K562 (cell line): ENCODE measurements around the gene MICALL2. TPM values are rescaled to one million over a fixed set of nuclear protein-coding genes. Genes with fewer than 3 reads are reported as not detected.
A peak's percentile ranks its signal among the peaks of the same experiment; 100 is the strongest.

Experiments
- BCOR ChIP-seq: fragments of 450-650 bp; IDR thresholded peaks from 2 replicates; pipeline ENCODE4 v1.6.1; 2016
- CCAR2 ChIP-seq: fragments of 200-400 bp; formaldehyde crosslinking; IDR thresholded peaks from 2 replicates; pipeline ENCODE4 v1.6.1; 2017; ENCODE audit warnings: mild to moderate bottlenecking, low read depth, low read length
- CHD2 ChIP-seq: IDR thresholded peaks from 2 replicates; pipeline ENCODE4 v1.6.1; 2011; ENCODE audit warnings: low read depth, low read length
- CLOCK ChIP-seq: fragments of 250-450 bp; sonication (Bioruptor Pico); IDR thresholded peaks from 2 replicates; pipeline ENCODE4 v1.4.0; 2020; ENCODE audit warnings: mild to moderate bottlenecking, moderate library complexity, borderline replicate concordance
- DIDO1 ChIP-seq: fragments of 450-650 bp; IDR thresholded peaks from 2 replicates; pipeline ENCODE4 v1.6.1; 2016; ENCODE audit warnings: low read depth, missing biosample characterization, missing genetic modification characterization
- FOXP4 ChIP-seq: sonication (generic); formaldehyde crosslinking; IDR thresholded peaks from 2 replicates; pipeline ENCODE4 v1.8.0; 2022; ENCODE audit warnings: mild to moderate bottlenecking, missing genetic modification reagents, borderline replicate concordance
- KHSRP ChIP-seq: fragments of 450-650 bp; IDR thresholded peaks from 2 replicates; pipeline ENCODE4 v1.6.1; 2017
- KLF1 ChIP-seq: fragments of 450-650 bp; IDR thresholded peaks from 2 replicates; pipeline ENCODE4 v1.6.1; 2016; ENCODE audit warnings: missing genetic modification characterization, missing compliant biosample characterization
- MYBL2 ChIP-seq, 2 experiments: fragments of 450-650 bp in 1 of 2; sonication (generic) in 1 of 2; formaldehyde crosslinking in 1 of 2; IDR thresholded peaks; 2 replicates each; pipeline versions ENCODE4 v1.6.1 to v1.8.1; 2017 to 2022; ENCODE audit warnings: borderline replicate concordance in 1 of 2, inconsistent platforms in 1 of 2, low read depth in 1 of 2, mild to moderate bottlenecking in 1 of 2, missing genetic modification reagents in 1 of 2, moderate library complexity in 1 of 2
- NFYB ChIP-seq: IDR thresholded peaks from 2 replicates; pipeline ENCODE4 v1.6.1; 2011; ENCODE audit warnings: mild to moderate bottlenecking, moderate library complexity; ENCODE audit not compliant: insufficient read length; ENCODE audit errors: extremely low read depth
- RFX5 ChIP-seq: IDR thresholded peaks from 2 replicates; pipeline ENCODE4 v1.6.1; 2011; ENCODE audit warnings: low read depth, mild to moderate bottlenecking, improper control_type of control experiment, low read length
- TRIM24 ChIP-seq, 2 experiments: fragments of 450-650 bp; IDR thresholded peaks; 2 replicates each; pipeline ENCODE4 v1.6.1; 2016
- ZBTB7A ChIP-seq: IDR thresholded peaks from 2 replicates; pipeline ENCODE4 v1.6.1; 2011; ENCODE audit warnings: low read depth, mild to moderate bottlenecking, low read length, moderate library complexity, borderline replicate concordance; ENCODE audit not compliant: control insufficient read depth
- polyA plus RNA-seq, 8 experiments: library from polyadenylated mRNA; depleted of rRNA in 4 of 8; stranded (reverse) in 5 of 8; unstranded in 3 of 8; fragments of >200 nt; fragmentation: Nextera tagmentation in 2 of 8; fragmentation: Illumina TruSeq in 1 of 8; extraction: Ambion mirVana in 2 of 8; extraction: Trizol in 1 of 8; gene quantifications; 2 replicates each; pipeline versions ENCODE4 v1.2.1 to v1.2.3, GENCODE V29; 2011 to 2014; ENCODE audit warnings: inconsistent platforms in 1 of 8, missing spikeins in 1 of 8
- total RNA-seq, 7 experiments: library from RNA; depleted of rRNA in 6 of 7; stranded (reverse); fragments of >200 nt in 6 of 7; fragmentation: Illumina TruSeq in 2 of 7; extraction: Trizol in 2 of 7; gene quantifications; 2 replicates each; pipeline versions ENCODE4 v1.2.1 to v1.2.3, GENCODE V29; 2011 to 2021; ENCODE audit warnings: low replicate concordance in 1 of 7
- TF ChIP-seq, protein P1 (sequence below): fragments of 450-650 bp; IDR thresholded peaks from 2 replicates; pipeline ENCODE4 v1.6.1; 2018; ENCODE audit warnings: mild to moderate bottlenecking, low read depth; ENCODE audit not compliant: partially characterized antibody
- TF ChIP-seq, protein P2 (sequence below): fragments of 200-800 bp; sonication (Bioruptor generic); IDR thresholded peaks from 2 replicates; pipeline ENCODE4 v1.6.1; 2017; ENCODE audit warnings: missing genetic modification characterization, missing compliant biosample characterization
- TF ChIP-seq, protein P3 (sequence below), 2 experiments: IDR thresholded peaks; 2 replicates each; pipeline ENCODE4 v1.6.1; 2011; ENCODE audit warnings: borderline replicate concordance in 1 of 2, control low read depth in 1 of 2, low read depth in 1 of 2, low read length in 1 of 2, mild to moderate bottlenecking in 1 of 2, mixed read lengths in 1 of 2, moderate library complexity in 1 of 2; ENCODE audit not compliant: insufficient read depth in 1 of 2, insufficient read length in 1 of 2, poor library complexity in 1 of 2, severe bottlenecking in 1 of 2; ENCODE audit errors: extremely low read depth in 1 of 2

MICALL2 gene
- total and polyA plus RNA-seq, 9 of the 15 experiments (the other 6 are each of a cell fraction or from before 2014, with no cell fraction given): 1.8 to 103 (median 17.0) TPM

DNA sequence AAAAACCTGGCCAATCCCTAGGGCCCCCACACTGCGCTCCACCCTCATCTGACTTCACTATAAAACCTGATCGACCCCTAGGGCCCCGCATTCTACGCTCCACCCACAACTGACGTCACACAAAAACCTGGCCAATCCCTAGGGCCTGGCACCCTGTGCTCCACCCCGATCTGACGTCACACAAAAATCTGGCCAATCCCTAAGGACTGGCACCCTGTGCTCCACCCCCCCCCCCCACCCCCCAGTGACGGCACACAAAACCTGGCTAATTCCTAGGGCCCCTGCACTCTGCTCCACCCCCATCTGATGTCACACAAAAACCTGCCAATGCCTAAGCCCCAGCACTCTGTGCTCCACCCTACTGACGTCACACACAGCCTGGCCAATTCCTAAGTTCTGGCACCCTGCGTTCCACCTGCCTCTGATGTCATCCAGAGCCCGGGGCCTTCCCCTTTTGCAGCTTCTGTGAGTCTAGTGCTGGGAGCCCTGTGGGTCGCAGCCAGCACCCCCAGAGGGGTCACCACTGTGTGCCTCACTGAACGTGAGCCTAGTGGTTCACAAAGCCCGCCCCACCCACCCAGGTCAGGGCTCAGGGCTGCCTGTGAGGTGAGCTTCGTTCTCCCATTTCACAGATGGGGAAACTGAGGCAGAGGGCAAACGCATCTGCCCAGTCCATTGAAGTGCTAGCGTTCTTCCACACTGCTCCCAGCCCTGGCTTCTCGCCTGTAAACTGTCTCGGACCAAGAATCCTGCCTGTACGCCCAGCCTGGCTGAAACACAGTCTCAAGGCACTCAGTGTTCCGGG is 40.6 kb downstream of the MICALL2 start (continued):
- TF ChIP-seq, protein P1, sequence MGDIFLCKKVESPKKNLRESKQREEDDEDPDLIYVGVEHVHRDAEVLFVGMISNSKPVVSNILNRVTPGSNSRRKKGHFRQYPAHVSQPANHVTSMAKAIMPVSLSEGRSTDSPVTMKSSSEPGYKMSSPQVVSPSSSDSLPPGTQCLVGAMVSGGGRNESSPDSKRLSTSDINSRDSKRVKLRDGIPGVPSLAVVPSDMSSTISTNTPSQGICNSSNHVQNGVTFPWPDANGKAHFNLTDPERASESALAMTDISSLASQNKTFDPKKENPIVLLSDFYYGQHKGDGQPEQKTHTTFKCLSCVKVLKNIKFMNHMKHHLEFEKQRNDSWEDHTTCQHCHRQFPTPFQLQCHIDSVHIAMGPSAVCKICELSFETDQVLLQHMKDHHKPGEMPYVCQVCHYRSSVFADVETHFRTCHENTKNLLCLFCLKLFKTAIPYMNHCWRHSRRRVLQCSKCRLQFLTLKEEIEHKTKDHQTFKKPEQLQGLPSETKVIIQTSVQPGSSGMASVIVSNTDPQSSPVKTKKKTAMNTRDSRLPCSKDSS: no peak
- TF ChIP-seq, protein P2, sequence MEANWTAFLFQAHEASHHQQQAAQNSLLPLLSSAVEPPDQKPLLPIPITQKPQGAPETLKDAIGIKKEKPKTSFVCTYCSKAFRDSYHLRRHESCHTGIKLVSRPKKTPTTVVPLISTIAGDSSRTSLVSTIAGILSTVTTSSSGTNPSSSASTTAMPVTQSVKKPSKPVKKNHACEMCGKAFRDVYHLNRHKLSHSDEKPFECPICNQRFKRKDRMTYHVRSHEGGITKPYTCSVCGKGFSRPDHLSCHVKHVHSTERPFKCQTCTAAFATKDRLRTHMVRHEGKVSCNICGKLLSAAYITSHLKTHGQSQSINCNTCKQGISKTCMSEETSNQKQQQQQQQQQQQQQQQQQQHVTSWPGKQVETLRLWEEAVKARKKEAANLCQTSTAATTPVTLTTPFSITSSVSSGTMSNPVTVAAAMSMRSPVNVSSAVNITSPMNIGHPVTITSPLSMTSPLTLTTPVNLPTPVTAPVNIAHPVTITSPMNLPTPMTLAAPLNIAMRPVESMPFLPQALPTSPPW (CRISPR knock-in tag): peak; percentile 77
- TF ChIP-seq FOXP4 (CRISPR knock-in tag) (no peak), CHD2 (peak; percentile 7; the same call in 1 of the 2 replicates), CLOCK (CRISPR knock-in tag) (no peak), DIDO1 (tag) (no peak), KLF1 (tag) (peak; percentile 68; the same call in 1 of the 2 replicates), MYBL2 (IDR thresholded peaks at IDR 0.05; ENCODE audit: low read depth) (no peak), MYBL2 (CRISPR knock-in tag; IDR thresholded peaks at IDR 0.05; ENCODE audit: borderline replicate concordance) (no peak), ZBTB7A (0 out of 2 replicates have a peak, but pooled peaks have one; percentile 22), TRIM24 (IDR thresholded peaks at IDR 0.05) (no peak), BCOR (peak; percentile 83), KHSRP (peak; percentile 86), RFX5 (peak; percentile 68), NFYB (peak; percentile 86), CCAR2 (no peak)
- TF ChIP-seq, protein P3, sequence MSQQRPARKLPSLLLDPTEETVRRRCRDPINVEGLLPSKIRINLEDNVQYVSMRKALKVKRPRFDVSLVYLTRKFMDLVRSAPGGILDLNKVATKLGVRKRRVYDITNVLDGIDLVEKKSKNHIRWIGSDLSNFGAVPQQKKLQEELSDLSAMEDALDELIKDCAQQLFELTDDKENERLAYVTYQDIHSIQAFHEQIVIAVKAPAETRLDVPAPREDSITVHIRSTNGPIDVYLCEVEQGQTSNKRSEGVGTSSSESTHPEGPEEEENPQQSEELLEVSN (IDR thresholded peaks at IDR 0.05; ENCODE audit: borderline replicate concordance in 1 of 2, extremely low read depth in 1 of 2, insufficient read depth in 1 of 2, insufficient read length in 1 of 2, low read depth in 1 of 2, low read length in 1 of 2, poor library complexity in 1 of 2, severe bottlenecking in 1 of 2): no peak
